Measurements from ENCODE around the gene PDE11A.

The PDE11A gene

DNA sequence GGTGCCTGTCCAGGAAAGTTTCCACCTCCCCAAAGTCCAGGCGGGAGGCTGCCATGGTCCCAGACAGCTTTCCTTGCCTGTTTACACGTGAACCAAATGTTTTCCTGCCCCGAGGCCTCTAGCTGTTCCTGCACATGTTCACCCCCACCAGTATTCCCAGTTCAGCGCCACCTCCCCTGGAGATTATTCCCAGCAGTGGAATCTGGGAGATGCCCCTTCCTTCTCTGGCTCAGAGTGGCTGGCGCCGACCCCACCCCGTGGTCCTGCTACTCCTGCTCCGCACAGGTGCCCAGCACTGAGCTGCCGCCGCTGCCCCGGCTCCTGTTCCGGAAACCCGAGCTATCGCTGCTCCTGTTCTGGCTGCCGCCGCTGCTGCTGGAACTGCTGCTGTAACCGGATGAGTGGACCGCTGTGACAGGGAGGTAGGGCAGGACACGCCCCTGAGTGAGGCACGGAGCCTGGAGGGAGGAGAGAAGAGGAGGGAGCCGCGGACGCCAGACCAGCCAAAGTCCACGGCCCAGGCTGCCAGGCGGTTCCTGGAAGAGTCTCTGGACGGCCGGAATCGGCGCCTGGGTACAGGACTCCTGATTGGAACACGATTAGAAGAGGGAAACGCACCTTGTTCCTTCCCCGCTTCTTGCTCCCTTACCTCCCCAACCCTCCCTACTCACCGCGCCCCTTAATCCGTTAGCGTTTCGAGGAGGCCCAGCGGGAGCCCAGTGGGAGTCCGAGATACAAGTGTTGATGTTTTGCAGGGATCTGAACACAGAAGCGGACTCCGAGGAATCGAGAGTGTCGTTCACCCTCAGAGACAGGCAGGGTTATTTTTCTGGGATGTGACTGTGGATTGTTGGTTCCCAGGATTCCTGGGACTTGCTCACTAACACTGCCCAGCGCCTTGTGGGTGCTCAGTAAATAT lies at the start of gene PDE11A:
Gene PDE11A, minus strand, starts transcription at position 395 of the 919 bp plus-strand sequence. Its CDS starts 340 bp downstream, at position 55.
- peak within 1 kb of the TSS; percentile 68 to 83 for H3K4me3 Mint-ChIP-seq
- peaks cover 12% of the 10 kb centered on the region for H3K4me1 Mint-ChIP-seq
- ATAC-seq (peak; percentile 96), DNase-seq (peak; percentile 51 to 61)
- H3K9me3 Mint-ChIP-seq, result no peaks in the 10 kb centered on the region
- H3K27ac Mint-ChIP-seq, result peak within 1 kb of the TSS in 1 of 2 donors; percentile 7
- peaks cover 47% of the 10 kb centered on the region for H3K27me3 Mint-ChIP-seq

DNA sequence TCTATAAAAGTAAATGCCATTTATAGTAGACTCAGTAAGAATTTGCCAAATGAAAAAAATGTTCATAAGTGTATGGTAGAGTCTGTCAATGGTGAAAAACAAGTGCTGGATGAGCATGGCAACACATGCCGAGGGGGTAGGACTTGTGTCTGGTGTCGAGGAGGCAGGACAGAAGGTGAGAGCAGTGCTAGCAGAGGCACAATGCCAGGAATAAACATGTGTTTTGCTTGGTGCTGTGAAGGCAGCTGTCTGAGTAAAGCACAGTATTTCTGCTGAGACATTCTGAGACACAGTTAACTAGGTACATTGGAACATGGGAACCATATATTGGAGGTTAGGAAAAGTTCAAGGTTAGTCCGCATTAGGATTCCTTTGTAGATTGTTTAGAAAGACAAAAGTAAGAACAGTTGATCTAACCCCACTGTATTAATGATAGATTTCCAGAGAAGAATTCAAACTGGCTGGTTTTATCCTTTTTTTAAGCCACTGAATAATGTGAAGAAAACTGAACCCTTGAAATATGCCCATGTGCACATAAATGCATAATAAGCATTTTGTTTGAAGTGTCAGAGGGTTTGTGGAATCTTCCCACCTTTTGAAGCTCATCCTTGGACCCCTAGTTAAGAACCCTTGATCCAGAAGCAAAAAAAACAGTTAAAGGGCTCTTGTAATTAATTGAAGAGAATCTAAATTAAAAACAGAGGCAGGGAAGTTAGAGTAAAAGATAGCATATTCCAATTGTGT lies 46.8 kb upstream of the PDE11A start:
- ATAC-seq, result no peak
- Mint-ChIP-seq H3K27ac (no peak overlapping the region), H3K9me3 (no peaks in the 10 kb centered on the region), H3K4me1 (peaks cover 12% of the 10 kb centered on the region), H3K27me3 (no peaks in the 10 kb centered on the region), H3K4me3 (no peak overlapping the region)
- no peak for DNase-seq

DNA sequence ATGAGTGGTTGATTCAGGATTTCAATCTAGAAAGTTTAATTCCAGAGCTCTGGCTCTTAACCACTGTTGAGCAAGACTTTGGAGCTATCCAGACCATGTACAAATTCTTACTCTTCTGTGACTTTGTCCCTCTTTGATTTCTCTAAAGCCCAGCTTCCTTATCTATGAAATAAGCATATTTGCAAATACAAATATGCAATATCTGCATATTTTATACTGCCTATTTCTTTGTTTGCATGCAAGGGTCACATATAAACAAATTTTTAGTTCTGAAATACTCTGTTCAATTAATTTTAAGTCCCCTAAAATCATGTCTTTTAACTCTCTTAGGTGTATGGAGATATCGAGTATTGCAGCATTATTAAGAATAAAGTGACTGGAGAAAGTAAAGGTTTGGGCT lies 45.1 kb upstream of the PDE11A start:
- peaks cover 23% of the 10 kb centered on the region for H3K4me1 Mint-ChIP-seq
- H3K4me3 Mint-ChIP-seq, result no peak overlapping the region
- H3K27me3 Mint-ChIP-seq, result no peaks in the 10 kb centered on the region
- no peak overlapping the region for H3K27ac Mint-ChIP-seq
- no peak for DNase-seq
- no peaks in the 10 kb centered on the region for H3K9me3 Mint-ChIP-seq
- ATAC-seq, result no peak

DNA sequence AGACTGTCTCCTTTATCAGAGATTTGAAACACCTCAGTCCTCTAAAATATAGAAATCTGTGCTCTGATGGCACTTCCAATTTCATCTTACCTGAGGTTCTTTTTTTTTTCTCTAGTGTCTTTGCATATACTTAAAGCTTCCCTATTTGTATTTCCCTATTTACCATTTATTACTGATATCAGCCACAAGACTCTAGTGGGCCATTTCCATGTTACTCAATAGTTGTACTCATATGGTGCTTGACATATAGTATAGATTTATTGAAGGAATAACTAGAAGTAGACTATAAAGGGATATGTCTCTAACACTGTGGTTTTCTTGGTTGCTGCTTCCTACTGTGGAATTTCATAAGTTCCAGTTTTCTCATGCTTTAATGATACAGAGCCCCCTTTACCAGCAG lies 42.7 kb upstream of the PDE11A start:
- no peak overlapping the region for H3K4me3 Mint-ChIP-seq
- ATAC-seq (no peak), DNase-seq (no peak)
- peaks cover 0 to 7% of the 10 kb centered on the region in 2 donors for H3K9me3 Mint-ChIP-seq
- H3K27me3 Mint-ChIP-seq, result no peaks in the 10 kb centered on the region
- H3K4me1 Mint-ChIP-seq, result peaks cover 32% of the 10 kb centered on the region
- H3K27ac Mint-ChIP-seq, result no peak overlapping the region

DNA sequence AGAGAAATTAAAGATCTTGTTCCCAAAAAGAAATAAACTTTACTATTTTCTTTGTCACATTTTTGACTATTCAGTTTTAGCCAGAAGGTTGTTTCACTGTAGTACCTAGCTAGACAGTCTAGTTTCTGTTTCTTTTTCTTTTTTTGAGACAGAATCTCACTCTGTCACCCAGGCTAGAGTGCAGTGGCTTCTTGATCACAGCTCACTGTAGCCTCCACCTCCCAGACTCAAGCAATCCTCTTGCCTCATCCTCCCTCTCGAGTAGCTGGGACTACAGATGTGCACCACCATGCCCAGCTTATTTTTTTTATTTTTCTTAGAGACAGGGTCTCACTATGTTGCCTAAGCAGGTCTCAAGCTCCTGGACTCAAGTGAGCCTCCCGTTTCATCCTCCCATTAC lies 41.9 kb upstream of the PDE11A start:
- no peak overlapping the region for H3K27ac Mint-ChIP-seq
- ATAC-seq (no peak), DNase-seq (no peak)
- no peaks in the 10 kb centered on the region for H3K27me3 Mint-ChIP-seq
- H3K9me3 Mint-ChIP-seq, result peaks cover 0 to 7% of the 10 kb centered on the region in 2 donors
- peaks cover 38% of the 10 kb centered on the region for H3K4me1 Mint-ChIP-seq
- H3K4me3 Mint-ChIP-seq, result peak overlapping the region; percentile 30 to 48

DNA sequence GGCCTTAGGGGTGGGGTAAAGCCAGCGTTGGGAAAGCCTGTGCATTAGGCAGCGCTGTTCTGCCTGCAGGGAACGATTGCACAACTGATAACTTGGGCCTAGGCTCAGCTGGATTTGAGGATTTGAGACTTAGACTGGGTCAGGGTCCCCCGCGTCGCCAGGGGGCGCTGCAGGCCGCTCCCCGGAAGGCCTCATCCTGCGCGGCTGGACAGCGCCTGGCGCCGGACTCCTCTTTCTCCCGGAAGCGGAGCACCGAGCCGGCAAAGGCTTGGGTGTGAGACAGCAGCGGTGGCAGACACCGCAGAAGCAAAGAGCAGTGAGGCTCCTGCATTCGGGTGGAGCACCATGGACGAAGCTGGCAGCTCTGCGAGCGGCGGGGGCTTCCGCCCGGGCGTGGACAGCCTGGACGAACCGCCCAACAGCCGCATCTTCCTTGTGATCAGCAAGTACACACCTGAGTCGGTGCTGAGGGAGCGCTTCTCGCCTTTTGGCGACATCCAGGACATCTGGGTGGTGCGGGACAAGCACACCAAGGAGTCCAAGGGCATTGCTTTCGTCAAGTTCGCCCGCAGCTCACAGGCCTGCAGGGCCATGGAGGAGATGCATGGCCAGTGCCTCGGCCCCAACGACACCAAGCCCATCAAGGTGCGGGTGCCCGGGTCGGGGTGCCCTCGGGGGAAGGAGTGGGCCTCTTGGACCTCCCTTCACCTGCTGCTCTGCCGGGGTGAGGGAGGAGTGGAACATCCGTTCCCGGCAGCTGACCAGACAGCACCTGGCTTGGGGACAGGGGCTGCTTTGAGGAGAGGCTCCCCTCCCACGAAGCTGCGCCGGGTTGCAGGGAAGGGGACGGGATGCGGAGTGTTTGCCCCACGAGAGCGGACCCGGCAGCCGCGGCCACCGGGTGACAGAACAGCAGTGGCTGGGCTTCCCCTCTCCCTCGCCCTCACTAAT lies 39.9 kb upstream of the PDE11A start, which contains the start of gene RBM45:
Gene RBM45, plus strand, starts transcription at position 236 of the 951 bp plus-strand sequence. Its CDS starts 110 bp downstream, at position 346.
- peak within 1 kb of the TSS; percentile 94 to 95 for H3K4me3 Mint-ChIP-seq
- H3K27me3 Mint-ChIP-seq, result no peaks in the 10 kb centered on the region
- peaks cover 38% of the 10 kb centered on the region for H3K4me1 Mint-ChIP-seq
- peaks cover 0 to 7% of the 10 kb centered on the region in 2 donors for H3K9me3 Mint-ChIP-seq
- ATAC-seq, result peak; percentile 92
- peak; percentile 88 to 90 for DNase-seq
- peak within 1 kb of the TSS; percentile 94 to 97 for H3K27ac Mint-ChIP-seq

DNA sequence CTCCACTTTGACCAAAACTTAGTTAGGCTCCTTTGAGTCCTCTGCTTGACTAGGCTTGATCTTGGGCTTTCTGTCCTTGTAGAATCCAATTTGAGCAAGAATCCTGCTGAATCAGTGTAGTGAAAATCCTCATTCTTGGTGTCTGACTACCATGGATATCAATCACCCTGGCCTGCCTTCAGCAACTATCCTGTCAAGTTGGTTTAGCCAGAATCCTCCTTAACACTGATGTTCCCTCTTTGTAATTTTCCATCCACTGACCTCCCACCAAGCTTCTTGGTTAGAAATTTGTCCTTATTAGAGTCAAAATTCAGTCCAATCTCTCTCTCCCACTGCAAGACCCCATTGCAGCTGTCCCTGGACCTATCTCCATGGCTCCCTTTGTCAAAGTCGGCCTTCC lies 39.2 kb upstream of the PDE11A start:
- ATAC-seq (peak; percentile 19), DNase-seq (no peak)
- H3K9me3 Mint-ChIP-seq, result peaks cover 0 to 7% of the 10 kb centered on the region in 2 donors
- peak overlapping the region in 1 of 2 donors; percentile 94 for H3K4me3 Mint-ChIP-seq
- H3K4me1 Mint-ChIP-seq, result peaks cover 38% of the 10 kb centered on the region
- H3K27ac Mint-ChIP-seq, result peak overlapping the region in 1 of 2 donors; percentile 27
- H3K27me3 Mint-ChIP-seq, result no peaks in the 10 kb centered on the region

DNA sequence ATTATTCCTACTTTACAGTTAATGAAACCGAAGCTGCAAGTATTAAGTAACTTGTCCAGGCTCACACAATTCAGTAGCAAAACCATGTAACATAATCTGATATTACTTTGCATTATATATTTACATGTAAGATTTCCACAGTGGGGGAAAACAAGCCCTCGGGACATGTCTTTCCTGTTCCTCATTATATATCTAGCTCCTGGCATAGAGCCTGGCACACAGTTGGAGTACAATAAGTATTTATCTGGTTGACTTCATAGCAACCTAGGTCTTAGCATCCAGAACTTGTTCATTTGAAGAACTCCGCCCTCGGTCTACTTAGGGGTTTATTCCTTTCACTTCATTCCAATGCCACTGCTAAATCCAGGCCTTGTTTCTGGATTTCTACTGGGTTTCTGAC lies 38.1 kb upstream of the PDE11A start:
- ATAC-seq (no peak), DNase-seq (no peak)
- no peak overlapping the region for H3K27ac Mint-ChIP-seq
- no peaks in the 10 kb centered on the region for H3K27me3 Mint-ChIP-seq
- H3K9me3 Mint-ChIP-seq, result peaks cover 0 to 7% of the 10 kb centered on the region in 2 donors
- no peak overlapping the region for H3K4me3 Mint-ChIP-seq
- peaks cover 38% of the 10 kb centered on the region for H3K4me1 Mint-ChIP-seq

DNA sequence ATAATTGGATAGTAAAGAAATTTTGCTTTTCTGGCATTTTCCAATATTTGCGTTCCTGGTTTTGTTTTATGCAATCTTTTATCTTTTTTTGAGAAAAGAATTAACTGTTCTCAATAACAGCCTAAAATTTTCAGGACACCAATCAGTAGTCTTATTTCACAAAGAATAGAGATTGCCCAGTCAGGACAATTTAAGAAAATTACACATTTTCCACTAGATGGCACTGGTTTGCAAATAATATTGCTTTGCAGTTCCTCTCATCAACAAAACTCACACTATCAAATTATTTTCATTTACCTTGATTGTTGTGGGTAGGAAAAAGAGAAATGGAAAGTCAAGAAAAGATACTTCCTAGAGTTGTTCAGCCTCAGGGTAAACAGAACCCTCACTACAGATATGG lies 37.2 kb upstream of the PDE11A start:
- H3K4me1 Mint-ChIP-seq, result peaks cover 30% of the 10 kb centered on the region
- H3K27me3 Mint-ChIP-seq, result no peaks in the 10 kb centered on the region
- no peak overlapping the region for H3K27ac Mint-ChIP-seq
- no peak for DNase-seq
- no peak overlapping the region for H3K4me3 Mint-ChIP-seq
- peaks cover 0 to 7% of the 10 kb centered on the region in 2 donors for H3K9me3 Mint-ChIP-seq
- no peak for ATAC-seq

DNA sequence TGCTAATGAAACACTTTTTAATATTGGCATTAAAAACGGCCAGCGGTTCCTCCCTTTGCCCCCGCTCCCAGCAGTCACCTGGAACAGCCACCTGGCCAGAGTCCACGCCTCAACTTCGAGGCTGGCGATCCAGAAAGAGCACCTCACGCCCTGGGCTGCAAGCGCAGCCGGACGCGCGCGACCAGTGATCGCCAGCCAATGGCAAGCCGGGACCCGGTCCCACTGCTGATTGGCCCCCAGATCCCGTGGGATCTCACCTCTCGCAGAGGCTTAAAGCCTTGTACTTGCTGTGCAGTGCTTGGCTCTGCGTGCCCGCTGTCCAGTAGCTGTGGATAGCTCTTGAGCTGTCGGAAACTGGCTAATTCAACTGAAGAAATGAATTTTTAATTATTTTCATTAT lies 35.6 kb upstream of the PDE11A start:
- Mint-ChIP-seq H3K9me3 (peaks cover 0 to 7% of the 10 kb centered on the region in 2 donors), H3K27ac (no peak overlapping the region), H3K4me3 (no peak overlapping the region), H3K4me1 (peaks cover 14% of the 10 kb centered on the region), H3K27me3 (no peaks in the 10 kb centered on the region)
- ATAC-seq (no peak), DNase-seq (no peak)

DNA sequence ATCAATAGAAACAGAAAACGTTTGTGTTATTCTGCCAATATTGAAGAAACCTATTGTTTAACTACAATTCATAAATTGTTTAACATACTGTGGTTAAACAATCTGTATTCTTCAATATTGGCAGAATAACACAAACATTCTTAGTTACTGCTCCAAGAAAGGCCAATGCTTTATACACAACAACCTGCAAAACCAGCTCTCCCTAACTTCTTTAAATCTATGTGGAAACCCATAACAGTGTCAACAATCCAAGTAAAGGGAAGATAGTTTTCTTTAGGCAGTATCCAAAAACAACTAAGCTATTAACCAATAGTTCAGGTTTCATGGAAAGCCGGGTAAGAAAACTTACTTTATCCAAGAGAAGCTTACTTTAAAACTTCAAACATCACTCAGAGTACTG lies 33.5 kb upstream of the PDE11A start:
- no peak overlapping the region for H3K27ac Mint-ChIP-seq
- no peak overlapping the region for H3K4me3 Mint-ChIP-seq
- H3K27me3 Mint-ChIP-seq, result no peaks in the 10 kb centered on the region
- no peak for ATAC-seq
- no peaks in the 10 kb centered on the region for H3K9me3 Mint-ChIP-seq
- H3K4me1 Mint-ChIP-seq, result peaks cover 6% of the 10 kb centered on the region
- no peak for DNase-seq

DNA sequence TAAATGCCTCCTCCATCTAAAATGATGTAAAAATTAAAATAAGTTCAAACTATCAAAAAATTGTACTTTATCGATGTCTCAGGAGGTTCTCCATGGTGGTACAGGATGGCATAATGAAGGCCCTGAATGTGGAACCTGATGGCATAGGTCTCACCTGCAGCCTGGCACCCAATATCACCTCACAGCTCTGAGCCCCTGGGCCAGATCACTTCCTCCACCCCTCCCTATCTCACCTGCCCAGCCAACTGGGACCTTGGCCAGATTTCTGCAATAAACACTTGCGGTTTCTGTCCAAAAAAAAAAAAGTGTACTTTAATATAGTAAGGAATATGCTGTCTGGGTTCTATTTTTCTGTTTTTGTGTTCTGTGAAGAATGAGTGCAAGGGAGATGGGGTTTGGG lies 33.0 kb upstream of the PDE11A start:
- DNase-seq (no peak), ATAC-seq (no peak)
- H3K27ac Mint-ChIP-seq, result no peak overlapping the region
- H3K4me1 Mint-ChIP-seq, result peaks cover 6% of the 10 kb centered on the region
- no peaks in the 10 kb centered on the region for H3K27me3 Mint-ChIP-seq
- no peak overlapping the region for H3K4me3 Mint-ChIP-seq
- no peaks in the 10 kb centered on the region for H3K9me3 Mint-ChIP-seq

DNA sequence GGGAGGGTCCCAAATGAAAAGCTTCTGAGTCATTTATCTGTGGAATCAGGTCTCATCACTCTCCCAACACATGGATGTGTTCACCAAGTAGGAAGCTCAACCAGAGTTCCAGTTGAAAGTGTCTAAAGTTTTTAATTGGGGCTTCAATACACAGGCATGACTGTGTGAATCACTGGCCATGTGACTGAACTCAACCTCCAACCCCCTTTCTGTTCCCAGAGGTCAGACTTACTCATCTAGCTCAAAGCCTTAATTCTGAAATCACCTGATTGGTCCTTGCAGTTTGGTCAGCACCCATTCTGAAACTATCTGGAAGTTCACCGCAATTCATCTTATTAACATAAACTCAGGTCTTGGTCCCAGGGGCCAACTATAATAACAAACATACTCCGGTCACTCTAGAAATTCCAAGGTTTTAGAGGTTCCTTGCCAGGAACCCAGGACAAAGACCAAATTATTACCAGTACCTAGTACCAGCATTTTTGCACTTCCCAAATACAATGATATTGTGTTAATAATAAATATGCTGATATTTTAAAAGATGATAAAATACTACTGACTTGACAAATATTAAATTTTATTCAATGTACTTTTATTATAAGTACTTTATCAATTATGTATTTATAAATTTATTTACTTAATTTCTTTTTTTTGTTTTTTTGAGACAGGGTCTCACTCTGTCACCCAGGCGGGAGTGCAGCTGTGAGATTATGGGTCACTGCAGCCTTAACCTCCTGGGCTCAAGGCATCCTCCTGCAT lies 28.9 kb upstream of the PDE11A start:
- H3K27ac Mint-ChIP-seq, result no peak overlapping the region
- DNase-seq, result no peak
- H3K27me3 Mint-ChIP-seq, result no peaks in the 10 kb centered on the region
- no peak overlapping the region for H3K4me3 Mint-ChIP-seq
- no peaks in the 10 kb centered on the region for H3K4me1 Mint-ChIP-seq
- no peak for ATAC-seq
- no peaks in the 10 kb centered on the region for H3K9me3 Mint-ChIP-seq

DNA sequence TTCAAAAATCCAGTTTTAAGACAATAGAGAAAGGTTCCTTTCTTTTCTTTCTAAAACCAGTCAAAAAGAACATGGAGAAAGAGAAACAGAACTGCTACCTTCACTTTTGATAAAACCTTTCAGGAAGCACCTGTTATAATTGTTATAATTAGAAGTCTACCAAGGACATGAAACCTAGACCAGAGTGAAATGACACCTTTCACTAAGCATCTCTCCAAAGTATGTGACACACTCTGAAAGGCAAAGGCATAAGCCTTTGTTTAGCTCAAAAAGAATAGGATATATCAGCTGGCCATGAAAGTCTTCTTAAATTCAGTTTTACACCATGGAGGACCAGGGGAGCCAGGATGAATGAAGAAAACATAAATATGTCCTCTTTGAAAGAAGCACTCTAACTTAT lies 20.9 kb upstream of the PDE11A start:
- DNase-seq (no peak), ATAC-seq (no peak)
- H3K4me1 Mint-ChIP-seq, result no peaks in the 10 kb centered on the region
- no peak overlapping the region for H3K27ac Mint-ChIP-seq
- H3K9me3 Mint-ChIP-seq, result no peaks in the 10 kb centered on the region
- H3K4me3 Mint-ChIP-seq, result no peak overlapping the region
- no peaks in the 10 kb centered on the region for H3K27me3 Mint-ChIP-seq

All from stimulated activated naive CD8-positive, alpha-beta T cell treated with anti-CD3 and anti-CD28 coated beads, Interleukin-15, amount 100 ng/mL, for 72 hours (primary cell).